IPS DF 19.7 (cell line): Measurements from ENCODE around the gene PTPRN2.
"Not testable (repeated sequence)": the region's sequence is repeated elsewhere in the genome, so short reads cannot be mapped to it uniquely, and the experiment has no call there.

Experiments
- DNase-seq: peaks from one replicate; pipeline ENCODE4 v3.0.0-alpha.2; 2013; ENCODE audit warnings: low read depth, low spot score

PTPRN2 gene

GRCh38 chr7:158443688-158444483 is 143.7 kb downstream of the PTPRN2 start:
- DNase-seq: no peak

GRCh38 chr7:158443014-158443687 is 144.5 kb downstream of the PTPRN2 start:
- DNase-seq: no peak

- no peak for DNase-seq
Observed at GRCh38 chr7:158442260-158442659, 145.4 kb downstream of the PTPRN2 start.

GRCh38 chr7:158439035-158439434 is 148.6 kb downstream of the PTPRN2 start:
- no peak for DNase-seq

GRCh38 chr7:158432369-158433341 is 155.0 kb downstream of the PTPRN2 start:
- DNase-seq: no peak

GRCh38 chr7:158431941-158432347 is 155.7 kb downstream of the PTPRN2 start:
- no peak for DNase-seq

GRCh38 chr7:158431055-158431940 is 156.3 kb downstream of the PTPRN2 start:
- no peak for DNase-seq

- no peak for DNase-seq
Observed at GRCh38 chr7:158430308-158431034, 157.2 kb downstream of the PTPRN2 start.

- DNase-seq: no peak
Observed at GRCh38 chr7:158428837-158429753, 158.5 kb downstream of the PTPRN2 start.

- no peak for DNase-seq
Observed at GRCh38 chr7:158428131-158428836, 159.3 kb downstream of the PTPRN2 start.

- not testable (repeated sequence) for DNase-seq
Observed at GRCh38 chr7:158425676-158426075, 161.9 kb downstream of the PTPRN2 start.

- DNase-seq: no peak
Observed at GRCh38 chr7:158424531-158424930, 163.1 kb downstream of the PTPRN2 start.

- DNase-seq: no peak
Observed at GRCh38 chr7:158424011-158424410, 163.6 kb downstream of the PTPRN2 start.

GRCh38 chr7:158422887-158423560 is 164.6 kb downstream of the PTPRN2 start:
- no peak for DNase-seq

- DNase-seq: no peak
Observed at GRCh38 chr7:158422196-158422886, 165.3 kb downstream of the PTPRN2 start.

- no peak for DNase-seq
Observed at GRCh38 chr7:158421361-158421760, 166.3 kb downstream of the PTPRN2 start.

- no peak for DNase-seq
Observed at GRCh38 chr7:158420591-158421340, 166.9 kb downstream of the PTPRN2 start.
